Esophagus squamous epithelium (tissue), 5 donors: ENCODE measurements around the gene EIF5AL1. TPM values are rescaled to one million over a fixed set of nuclear protein-coding genes. Genes with fewer than 3 reads are reported as not detected.
"Not testable (repeated sequence)": the region's sequence is repeated elsewhere in the genome, so short reads cannot be mapped to it uniquely, and the experiment has no call there.

Experiments
- DNase-seq: peaks from one replicate; lab custom pipeline; 2025; lab: John Stamatoyannopoulos, UW
- H3K27ac ChIP-seq, 4 donors: fragments of 200-600 bp; sonication (generic); one replicate each; pipeline ENCODE4 v1.5.1; 2016 to 2019; ENCODE audit warnings: mild to moderate bottlenecking in 1 of 4
- H3K27me3 ChIP-seq, 4 donors: fragments of 200-600 bp; sonication (generic); 1 replicate in 3 of 4; 2 replicates in 1 of 4; pipeline versions ENCODE4 v1.5.1 to v1.6.0; 2017 to 2021; ENCODE audit warnings: antibody characterized with exemption in 1 of 4
- H3K36me3 ChIP-seq, 3 donors: fragments of 200-600 bp; sonication (generic); one replicate each; pipeline ENCODE4 v1.5.1; 2016 to 2019
- H3K4me1 ChIP-seq, 3 donors: fragments of 200-600 bp; sonication (generic); one replicate each; pipeline ENCODE4 v1.5.1; 2017 to 2019
- H3K4me3 ChIP-seq, 4 donors: fragments of 200-600 bp; sonication (generic); 1 replicate in 3 of 4; 2 replicates in 1 of 4; pipeline ENCODE4 v1.5.1; 2016 to 2019; ENCODE audit warnings: mild to moderate bottlenecking in 2 of 4, moderate library complexity in 1 of 4
- H3K9me3 ChIP-seq, 3 donors: fragments of 200-600 bp; sonication (generic); one replicate each; pipeline ENCODE4 v1.5.1; 2016 to 2019
- CTCF ChIP-seq, 6 experiments: fragments of 450-650 bp in 4 of 6; fragments of 200-600 bp in 2 of 6; sonication (generic) in 2 of 6; IDR thresholded peaks; one replicate each; pipeline ENCODE4 v1.5.1; 2016 to 2019; ENCODE audit warnings: antibody characterized with exemption in 6 of 6, mild to moderate bottlenecking in 4 of 6, moderate library complexity in 4 of 6
- POLR2A ChIP-seq, 4 donors: fragments of 450-650 bp; IDR thresholded peaks; one replicate each; pipeline ENCODE4 v1.6.1; 2017; ENCODE audit warnings: antibody characterized with exemption in 4 of 4, mild to moderate bottlenecking in 4 of 4, moderate library complexity in 3 of 4
- WGBS, 2 donors: methylation state at CpG; one replicate each; pipeline ENCODE4 v1.1.5; 2018; 5-methylcytosine and 5-hydroxymethylcytosine counted together
- intact Hi-C: fragments of 100-400 bp; cut with DNase I; formaldehyde crosslinking; loops from one replicate; pipeline ENCODE4 v1.15.0; 2022
- total RNA-seq, 4 donors: library from RNA; depleted of rRNA; stranded (reverse); fragments of >200 nt; gene quantifications; one replicate each; pipeline ENCODE4 v1.1.0, GENCODE V29; 2016
- donor health status: DM: yes; HTN: yes; CAD: no.

The EIF5AL1 gene
- total RNA-seq, 4 donors from 2014 or later = 0.32 to 0.70 (median 0.42) TPM

DNA sequence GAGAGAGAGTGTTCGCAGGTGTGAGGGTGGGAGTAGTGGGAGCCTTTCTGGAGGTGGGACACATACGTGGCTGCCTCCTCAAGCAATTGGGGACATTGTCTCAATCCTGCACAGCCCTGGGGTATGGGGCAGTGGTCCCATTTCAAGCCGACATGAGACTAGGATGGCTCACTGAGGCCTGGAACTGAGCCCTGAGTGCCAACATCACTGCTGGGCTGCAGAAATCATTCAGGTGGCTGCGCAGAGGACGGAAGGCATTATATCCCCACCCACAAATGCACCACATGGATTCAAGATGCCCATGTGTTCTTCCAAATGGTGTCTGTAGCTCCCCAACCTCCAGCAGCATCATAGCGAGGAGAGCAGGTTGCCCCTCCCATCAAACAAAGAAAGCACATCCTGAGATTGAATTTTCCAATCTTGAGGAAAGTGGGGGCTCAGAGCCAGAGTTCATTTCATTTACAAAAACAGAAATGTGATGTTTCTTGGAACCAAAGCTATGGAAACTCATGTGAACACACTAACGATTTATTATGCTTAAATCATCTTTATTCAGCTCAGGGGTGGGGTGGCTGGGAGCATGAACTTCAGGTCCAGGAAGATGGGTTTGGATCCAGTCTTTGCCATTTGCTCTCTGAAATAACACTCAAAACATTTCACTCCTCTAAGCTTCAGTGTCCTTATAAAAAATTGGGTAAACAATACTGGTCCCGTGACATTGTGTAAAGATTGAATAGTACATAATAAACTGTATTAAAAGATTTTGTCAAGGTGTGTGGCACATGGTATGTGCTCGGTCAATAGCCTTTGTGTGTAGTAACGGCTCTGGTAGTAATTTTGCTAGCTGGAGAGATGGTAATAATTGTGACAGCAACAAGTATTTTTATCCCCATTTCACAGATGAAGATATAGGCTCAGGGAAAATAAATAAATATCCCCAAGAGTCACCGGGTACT lies 43.3 kb downstream of the EIF5AL1 start:
- intact Hi-C loops = no loop called here
- Histone ChIP-seq H3K9me3 (no peaks in the 10 kb centered on the region), H3K27me3 (peaks cover 0 to 5% (median 0%) of the 10 kb centered on the region in 4 donors), H3K27ac (no peak overlapping the region), H3K4me3 (no peak overlapping the region), H3K36me3 (no peaks in the 10 kb centered on the region), H3K4me1 (peaks cover 0 to 3% (median 0%) of the 10 kb centered on the region in 3 donors)
- WGBS, 2 donors = 65 to 73% methylated on average over 11 of the region's 11 CpGs
- TF ChIP-seq POLR2A (IDR thresholded peaks at IDR 0.05) (no peak), CTCF (IDR thresholded peaks at IDR 0.05) (no peak)
- no peak for DNase-seq

DNA sequence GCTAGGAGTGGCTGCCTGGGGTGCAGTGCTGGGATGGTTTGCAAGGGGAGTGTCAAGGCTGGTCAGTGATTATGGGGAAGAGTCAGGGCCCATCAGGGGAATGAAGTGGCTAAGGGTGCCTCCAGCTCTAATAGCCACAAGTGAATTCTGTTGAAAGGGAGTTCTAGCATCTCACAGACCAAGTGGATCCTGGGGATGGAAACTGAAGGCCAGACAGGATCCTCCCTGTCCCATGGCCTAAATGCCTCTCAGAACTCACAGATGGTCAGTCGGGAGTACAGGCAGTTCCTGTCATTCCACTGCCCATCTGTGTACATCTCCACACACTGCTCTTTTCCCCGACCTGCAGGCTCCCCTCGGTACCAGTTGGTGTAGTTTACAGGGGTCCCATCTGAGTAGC lies 44.6 kb downstream of the EIF5AL1 start:
- DNase-seq, H3K27ac ChIP-seq, H3K4me3 ChIP-seq, H3K4me1 ChIP-seq, H3K27me3 ChIP-seq, intact Hi-C loops, H3K36me3 ChIP-seq, H3K9me3 ChIP-seq: not testable (repeated sequence)
- WGBS, 2 donors = 40 to 79% methylated on average over 1 to 2 of the region's 3 CpGs

DNA sequence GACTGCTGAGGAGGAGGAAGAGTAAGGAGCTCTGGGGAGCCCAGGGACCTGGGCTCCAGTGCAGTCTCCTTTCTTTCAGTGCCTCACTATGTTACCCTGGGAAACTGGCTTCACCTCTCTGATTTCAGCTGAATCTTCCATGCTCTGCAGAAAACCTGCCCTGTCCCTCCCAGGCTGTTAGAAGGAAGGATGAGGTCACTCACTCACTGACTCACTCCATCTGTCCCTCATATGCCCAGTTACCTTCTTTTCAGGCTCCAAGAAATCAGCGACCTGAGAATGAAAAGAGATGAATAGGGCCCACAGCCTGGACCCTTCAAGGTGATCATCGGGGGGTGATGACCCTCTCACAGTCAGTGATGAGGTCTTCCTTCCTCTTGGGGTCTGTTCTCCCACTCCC lies 47.4 kb downstream of the EIF5AL1 start:
- WGBS, 2 donors = 54 to 100% methylated on average over 1 to 2 of the region's 2 CpGs
- no peak for DNase-seq
- no peak overlapping the region for H3K4me3 ChIP-seq
- no peaks in the 10 kb centered on the region for H3K36me3 ChIP-seq
- peaks cover 0 to 8% (median 0%) of the 10 kb centered on the region in 3 donors for H3K4me1 ChIP-seq
- H3K9me3 ChIP-seq = no peaks in the 10 kb centered on the region
- intact Hi-C loops = no loop called here
- peaks cover 0 to 7% (median 0%) of the 10 kb centered on the region in 4 donors for H3K27me3 ChIP-seq
- TF ChIP-seq POLR2A (IDR thresholded peaks at IDR 0.05) (no peak), CTCF (IDR thresholded peaks at IDR 0.05) (no peak)
- H3K27ac ChIP-seq = no peak overlapping the region

GRCh38 chr10:79560160-79560709 lies 47.9 kb downstream of the EIF5AL1 start, which contains the start of gene SFTPA2:
TSS of gene SFTPA2 (minus strand) at chr10:79560407. CDS start at chr10:79559483, 924 bp downstream.
- no peak for DNase-seq

DNA sequence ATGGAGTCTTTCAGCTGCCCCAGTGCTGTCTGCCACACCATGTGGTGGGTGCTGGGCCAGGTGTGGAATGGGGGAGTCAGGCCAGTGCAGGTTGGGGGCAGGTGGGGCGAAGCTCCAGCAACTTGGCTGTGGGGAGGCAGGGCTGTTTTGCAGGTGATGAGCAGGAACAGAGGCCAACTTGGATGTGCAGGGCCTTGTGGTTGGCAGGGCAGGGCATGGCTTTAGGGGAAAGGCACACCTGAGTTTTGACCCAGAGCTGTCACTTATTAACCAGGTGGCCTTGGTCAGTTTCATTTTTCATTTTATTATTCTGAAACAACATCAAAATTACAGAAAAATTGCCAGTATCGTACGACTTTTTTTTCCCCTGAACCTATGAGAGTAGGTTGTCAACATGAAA lies 48.9 kb downstream of the EIF5AL1 start:
- Histone ChIP-seq H3K4me3 (no peak overlapping the region), H3K4me1 (peaks cover 0 to 8% (median 0%) of the 10 kb centered on the region in 3 donors), H3K27ac (no peak overlapping the region), H3K9me3 (no peaks in the 10 kb centered on the region), H3K36me3 (no peaks in the 10 kb centered on the region), H3K27me3 (peaks cover 0 to 11% (median 0%) of the 10 kb centered on the region in 4 donors)
- no peak for DNase-seq
- TF ChIP-seq POLR2A (IDR thresholded peaks at IDR 0.05) (no peak), CTCF (IDR thresholded peaks at IDR 0.05) (no peak)
- 84 to 87% methylated on average over 3 of the region's 3 CpGs for WGBS, 2 donors
- intact Hi-C loops = no loop called here

More at GRCh38 chr10:79560160-79560709, 47.9 kb downstream of the EIF5AL1 start, which contains the start of gene SFTPA2:
- Histone ChIP-seq H3K36me3 (no peaks in the 10 kb centered on the region), H3K4me3 (no peak within 1 kb of the TSS), H3K9me3 (no peaks in the 10 kb centered on the region), H3K27ac (no peak within 1 kb of the TSS), H3K4me1 (peaks cover 0 to 8% (median 0%) of the 10 kb centered on the region in 3 donors), H3K27me3 (peaks cover 0 to 7% (median 0%) of the 10 kb centered on the region in 4 donors)
- intact Hi-C loops = no loop called here
- no CpG with 5 or more reads among the region's 1 CpG for WGBS, 2 donors
- TF ChIP-seq POLR2A (IDR thresholded peaks at IDR 0.05) (no peak), CTCF (IDR thresholded peaks at IDR 0.05) (no peak)
